Measurements from ENCODE around the gene GFPT2.
"Not testable (repeated sequence)": the region's sequence is repeated elsewhere in the genome, so short reads cannot be mapped to it uniquely, and the experiment has no call there.

The GFPT2 gene

GRCh38 chr5:180303226-180304015, 49.7 kb downstream of the GFPT2 start:
- Mint-ChIP-seq H3K27ac (no peak overlapping the region), H3K27me3 (no peaks in the 10 kb centered on the region), H3K4me3 (no peak overlapping the region), H3K4me1 (ENCODE audit: low read depth) (no peaks in the 10 kb centered on the region), H3K9me3 (no peaks in the 10 kb centered on the region), H3K36me3 (ENCODE audit: low read depth) (no peaks in the 10 kb centered on the region)
- no peak for DNase-seq

- no peaks in the 10 kb centered on the region for H3K36me3 Mint-ChIP-seq (ENCODE audit: low read depth)
- H3K27ac Mint-ChIP-seq, result no peak overlapping the region
- H3K4me1 Mint-ChIP-seq (ENCODE audit: low read depth), result no peaks in the 10 kb centered on the region
Observed at GRCh38 chr5:180302256-180302655, 50.9 kb downstream of the GFPT2 start.

GRCh38 chr5:180301253-180301652, 51.9 kb downstream of the GFPT2 start:
- Mint-ChIP-seq H3K9me3 (no peaks in the 10 kb centered on the region), H3K36me3 (ENCODE audit: low read depth) (no peaks in the 10 kb centered on the region), H3K27me3 (no peaks in the 10 kb centered on the region), H3K27ac (no peak overlapping the region), H3K4me1 (ENCODE audit: low read depth) (peaks cover 3% of the 10 kb centered on the region), H3K4me3 (no peak overlapping the region)
- no peak for DNase-seq

More at GRCh38 chr5:180302256-180302655, 50.9 kb downstream of the GFPT2 start:
- DNase-seq, result no peak
- no peak overlapping the region for H3K4me3 Mint-ChIP-seq
- H3K27me3 Mint-ChIP-seq, result no peaks in the 10 kb centered on the region
- H3K9me3 Mint-ChIP-seq, result no peaks in the 10 kb centered on the region

DNA sequence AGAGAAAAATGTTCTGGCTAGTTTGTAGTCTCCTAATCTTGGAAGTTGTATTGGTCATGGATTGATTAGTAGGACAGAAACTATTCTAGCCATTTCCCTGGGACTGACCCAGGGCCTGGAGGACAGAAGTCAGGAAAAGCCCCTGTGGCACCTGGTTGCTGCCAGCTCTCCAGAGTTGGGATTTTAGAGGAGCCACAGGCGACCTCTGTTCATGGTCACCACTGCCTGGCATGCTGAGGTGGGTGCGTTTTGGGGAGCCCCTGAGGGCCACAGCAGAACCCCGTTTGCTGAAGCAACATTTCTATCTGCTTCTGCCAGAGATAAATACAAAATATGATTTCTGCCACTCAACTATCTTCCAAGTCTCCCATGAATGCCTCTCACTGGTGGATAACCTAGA, 53.6 kb downstream of the GFPT2 start:
- H3K4me3 Mint-ChIP-seq, result no peak overlapping the region
- H3K9me3 Mint-ChIP-seq, result no peaks in the 10 kb centered on the region
- DNase-seq, result no peak
- no peaks in the 10 kb centered on the region for H3K27me3 Mint-ChIP-seq
- H3K4me1 Mint-ChIP-seq (ENCODE audit: low read depth), result peaks cover 7% of the 10 kb centered on the region
- H3K36me3 Mint-ChIP-seq (ENCODE audit: low read depth), result no peaks in the 10 kb centered on the region
- H3K27ac Mint-ChIP-seq, result no peak overlapping the region

DNA sequence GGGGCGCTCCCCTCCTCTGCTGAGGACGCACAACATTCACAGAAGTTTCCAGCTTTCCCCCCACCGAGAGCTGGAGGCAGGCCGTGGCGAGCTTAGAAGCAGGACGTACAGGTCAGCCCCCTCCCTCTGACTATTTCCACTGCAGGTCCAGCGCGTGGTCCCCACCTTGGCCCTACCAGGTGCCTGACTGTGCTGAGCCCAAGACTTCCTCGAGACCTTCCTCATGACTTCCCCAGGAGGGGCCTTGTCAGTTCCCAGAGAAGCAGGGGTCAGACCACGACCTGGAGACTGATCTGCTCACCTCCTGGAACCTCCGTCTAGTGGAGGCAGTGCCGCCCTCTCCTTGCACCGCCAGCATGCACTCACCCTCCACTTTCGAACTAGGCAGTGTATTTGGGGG, 54.1 kb downstream of the GFPT2 start:
- H3K27ac Mint-ChIP-seq, result not testable (repeated sequence)

GRCh38 chr5:180297587-180298282, 55.4 kb downstream of the GFPT2 start:
- Mint-ChIP-seq H3K36me3 (ENCODE audit: low read depth) (peaks cover 7% of the 10 kb centered on the region), H3K27ac (no peak overlapping the region), H3K4me3 (no peak overlapping the region)

More for the DNA sequence above, 54.1 kb downstream of the GFPT2 start:
- H3K9me3 Mint-ChIP-seq; H3K27me3 Mint-ChIP-seq; DNase-seq; H3K36me3 Mint-ChIP-seq (ENCODE audit: low read depth); H3K4me3 Mint-ChIP-seq: not testable (repeated sequence)
- peaks cover 12% of the 10 kb centered on the region for H3K4me1 Mint-ChIP-seq (ENCODE audit: low read depth)

DNA sequence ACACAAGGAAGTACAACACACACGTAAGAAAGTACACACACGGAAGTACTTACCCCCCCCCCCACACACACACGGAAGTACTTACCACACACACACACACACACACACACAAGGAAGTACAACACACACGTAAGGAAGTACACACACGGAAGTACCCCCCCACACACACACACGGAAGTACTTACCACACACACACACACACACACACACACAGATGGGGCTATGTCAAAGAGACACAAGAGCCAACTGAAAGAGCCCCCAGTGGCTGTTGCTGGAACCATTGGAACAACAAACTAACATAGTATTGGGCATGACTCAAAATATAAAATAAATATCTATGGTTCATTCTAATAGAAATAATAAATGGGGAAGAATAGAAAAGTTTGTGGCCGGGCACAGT, 56.4 kb downstream of the GFPT2 start:
- H3K36me3 Mint-ChIP-seq (ENCODE audit: low read depth), result peaks cover 9% of the 10 kb centered on the region
- no peaks in the 10 kb centered on the region for H3K27me3 Mint-ChIP-seq
- no peaks in the 10 kb centered on the region for H3K9me3 Mint-ChIP-seq
- DNase-seq, result no peak
- no peak overlapping the region for H3K4me3 Mint-ChIP-seq
- peaks cover 25% of the 10 kb centered on the region for H3K4me1 Mint-ChIP-seq (ENCODE audit: low read depth)
- H3K27ac Mint-ChIP-seq, result no peak overlapping the region

More at GRCh38 chr5:180297587-180298282, 55.4 kb downstream of the GFPT2 start:
- no peak for DNase-seq
- H3K4me1 Mint-ChIP-seq (ENCODE audit: low read depth), result peaks cover 23% of the 10 kb centered on the region
- no peaks in the 10 kb centered on the region for H3K27me3 Mint-ChIP-seq
- H3K9me3 Mint-ChIP-seq, result no peaks in the 10 kb centered on the region

GRCh38 chr5:180294913-180295555, 58.1 kb downstream of the GFPT2 start:
- no peak overlapping the region for H3K4me3 Mint-ChIP-seq
- no peaks in the 10 kb centered on the region for H3K9me3 Mint-ChIP-seq
- H3K27ac Mint-ChIP-seq, result no peak overlapping the region
- peaks cover 13% of the 10 kb centered on the region for H3K36me3 Mint-ChIP-seq (ENCODE audit: low read depth)
- H3K27me3 Mint-ChIP-seq, result no peaks in the 10 kb centered on the region
- H3K4me1 Mint-ChIP-seq (ENCODE audit: low read depth), result peaks cover 36% of the 10 kb centered on the region
- DNase-seq, result no peak

GRCh38 chr5:180294411-180294810, 58.7 kb downstream of the GFPT2 start:
- Mint-ChIP-seq H3K27me3 (no peaks in the 10 kb centered on the region), H3K36me3 (ENCODE audit: low read depth) (peaks cover 13% of the 10 kb centered on the region), H3K4me3 (no peak overlapping the region), H3K4me1 (ENCODE audit: low read depth) (peaks cover 40% of the 10 kb centered on the region), H3K9me3 (no peaks in the 10 kb centered on the region), H3K27ac (peak overlapping the region; percentile 29)
- DNase-seq, result no peak

- no peaks in the 10 kb centered on the region for H3K9me3 Mint-ChIP-seq
- H3K27me3 Mint-ChIP-seq, result no peaks in the 10 kb centered on the region
- peaks cover 48% of the 10 kb centered on the region for H3K4me1 Mint-ChIP-seq (ENCODE audit: low read depth)
- peaks cover 18% of the 10 kb centered on the region for H3K36me3 Mint-ChIP-seq (ENCODE audit: low read depth)
- DNase-seq, result peak; percentile 89
- H3K4me3 Mint-ChIP-seq, result peak within 1 kb of the TSS; percentile 88
- peak within 1 kb of the TSS; percentile 94 for H3K27ac Mint-ChIP-seq
Observed at GRCh38 chr5:180291943-180292831, 60.9 kb downstream of the GFPT2 start, which contains the start of gene MAPK9. Gene MAPK9, minus strand, starts transcription at chr5:180292083. Its CDS starts 11,522 bp downstream, at chr5:180280561.

DNA sequence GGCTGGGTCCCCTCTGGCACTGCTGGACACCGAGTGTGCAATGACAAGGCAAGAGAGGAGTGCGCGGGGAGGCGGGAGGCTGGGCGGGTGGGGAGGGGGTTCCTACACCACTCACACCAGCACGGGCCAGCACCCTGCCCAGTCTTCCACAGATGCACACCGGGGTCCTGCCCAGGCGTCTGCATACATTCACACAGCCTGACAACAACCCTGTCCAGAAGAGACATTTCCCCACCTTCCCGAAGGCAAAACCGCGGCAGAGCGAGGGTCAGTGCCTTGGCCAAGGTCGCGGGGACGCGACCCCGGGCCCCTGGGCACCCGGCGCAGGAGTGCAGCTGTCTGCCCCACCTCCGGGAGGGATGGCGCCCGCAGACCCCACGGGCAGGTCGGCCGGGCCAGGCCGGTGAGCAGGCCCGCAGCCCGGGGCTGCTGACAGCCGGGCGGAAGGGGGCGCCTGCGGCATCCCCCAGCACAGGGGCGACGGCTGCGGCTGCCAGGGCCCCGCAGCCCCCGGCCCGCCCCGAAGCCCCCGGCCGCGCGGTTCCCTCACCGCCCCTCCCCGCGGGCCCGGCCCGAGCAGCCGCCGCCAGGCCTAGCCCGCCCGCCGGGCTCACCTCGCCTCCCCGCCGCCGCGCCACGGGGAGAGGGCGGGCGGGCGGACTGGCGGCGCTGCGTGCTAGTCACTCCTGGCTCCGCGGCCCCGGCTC, 61.7 kb downstream of the GFPT2 start:
- Mint-ChIP-seq H3K36me3 (ENCODE audit: low read depth) (peaks cover 26% of the 10 kb centered on the region), H3K27ac (peak overlapping the region; percentile 84), H3K27me3 (no peaks in the 10 kb centered on the region), H3K9me3 (no peaks in the 10 kb centered on the region), H3K4me1 (ENCODE audit: low read depth) (peaks cover 50% of the 10 kb centered on the region), H3K4me3 (peak overlapping the region; percentile 88)
- no peak for DNase-seq

GRCh38 chr5:180290568-180291233, 62.4 kb downstream of the GFPT2 start:
- H3K4me1 Mint-ChIP-seq (ENCODE audit: low read depth), result peaks cover 45% of the 10 kb centered on the region
- H3K27me3 Mint-ChIP-seq, result no peaks in the 10 kb centered on the region
- peak overlapping the region; percentile 84 for H3K27ac Mint-ChIP-seq
- H3K9me3 Mint-ChIP-seq, result no peaks in the 10 kb centered on the region
- H3K36me3 Mint-ChIP-seq (ENCODE audit: low read depth), result peaks cover 29% of the 10 kb centered on the region
- DNase-seq, result no peak
- H3K4me3 Mint-ChIP-seq, result peak overlapping the region; percentile 88

- no peak overlapping the region for H3K27ac Mint-ChIP-seq
- DNase-seq, result no peak
- peaks cover 35% of the 10 kb centered on the region for H3K36me3 Mint-ChIP-seq (ENCODE audit: low read depth)
- H3K27me3 Mint-ChIP-seq, result no peaks in the 10 kb centered on the region
- no peaks in the 10 kb centered on the region for H3K9me3 Mint-ChIP-seq
- H3K4me3 Mint-ChIP-seq, result peak overlapping the region; percentile 88
- peaks cover 51% of the 10 kb centered on the region for H3K4me1 Mint-ChIP-seq (ENCODE audit: low read depth)
Observed at GRCh38 chr5:180289966-180290365, 63.2 kb downstream of the GFPT2 start.

All from activated T-cell treated with anti-CD3 and anti-CD28 coated beads, Interleukin-2, amount 50 U/mL, for 24 hours (primary cell).